GM19438 (cell line): ENCODE results near the gene KCTD6.

Experiments
- ATAC-seq: cut with Tn5 transposase; IDR thresholded peaks from one replicate; pipeline ENCODE4 v1.9.1; 2021; ENCODE audit warnings: low read depth; ENCODE audit not compliant: unreplicated experiment

The KCTD6 gene

DNA sequence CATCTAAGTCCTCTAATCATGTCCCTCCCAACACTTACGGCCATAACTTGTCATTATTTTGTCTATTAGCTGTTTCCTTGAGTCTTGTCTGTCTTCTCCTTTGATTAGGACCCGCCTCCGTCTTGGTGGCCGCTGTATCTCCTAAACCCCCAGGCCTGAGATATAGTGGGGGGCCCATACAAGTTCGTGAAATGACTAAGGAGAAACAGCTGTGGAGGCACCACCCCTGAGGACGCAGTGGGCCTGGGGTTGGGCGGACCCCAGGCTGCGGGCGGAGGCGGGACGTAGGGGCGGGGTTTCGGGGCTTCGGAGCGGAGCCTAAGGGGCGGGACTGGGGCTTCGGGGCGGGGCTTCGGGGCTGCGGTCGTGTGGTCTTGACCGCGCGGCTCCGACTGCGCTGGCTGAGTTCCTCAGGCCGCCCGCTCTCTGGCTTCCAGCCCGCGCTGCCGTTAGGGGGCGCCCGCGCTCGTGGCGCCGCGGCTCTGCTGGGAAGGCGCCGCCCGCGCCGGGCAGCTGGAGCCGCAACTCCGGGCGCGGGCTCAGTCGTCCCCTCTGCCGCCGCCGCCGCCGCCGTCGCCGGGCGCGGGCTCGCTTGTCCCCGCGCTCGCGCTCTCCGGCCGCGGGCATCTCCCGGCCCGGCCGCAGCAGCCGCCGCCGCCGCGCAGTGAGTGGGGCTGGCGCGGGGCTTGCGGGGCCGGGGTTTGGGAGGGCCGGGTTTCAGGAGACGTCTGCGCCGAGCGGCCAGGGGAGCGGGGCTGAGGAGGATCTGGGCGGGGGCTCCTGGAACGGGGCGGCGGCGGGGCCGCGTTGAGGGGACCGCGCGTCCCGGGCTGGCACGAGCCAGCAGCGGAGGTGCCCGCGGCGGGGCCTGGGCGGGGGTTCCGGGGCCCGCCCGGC, at the start of gene KCTD6:
Gene KCTD6 (plus strand): TSS at position 591 of the 897 bp plus-strand sequence. CDS start 6,660 bp downstream, outside the sequence.
- ATAC-seq: peak; percentile 92

DNA sequence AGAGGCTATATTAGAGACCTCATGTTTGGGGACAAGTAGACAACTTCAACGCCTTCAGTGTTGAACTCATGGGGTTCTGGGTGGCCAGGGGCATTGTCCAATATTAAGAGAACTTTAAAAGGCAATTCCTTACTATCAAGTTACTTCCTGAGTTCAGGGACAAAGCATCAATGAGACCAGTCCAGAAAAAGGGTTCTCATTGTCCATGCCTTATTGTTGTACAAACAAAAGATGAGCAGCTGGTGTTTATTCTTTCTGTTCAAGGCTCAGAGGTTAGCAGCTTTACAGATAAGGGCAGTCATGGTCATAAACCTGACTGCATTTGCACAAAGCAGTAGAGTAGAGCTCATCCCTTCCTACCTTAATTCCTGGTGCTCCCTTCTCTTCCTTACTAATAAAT, 39.7 kb upstream of the KCTD6 start:
- no peak for ATAC-seq

DNA sequence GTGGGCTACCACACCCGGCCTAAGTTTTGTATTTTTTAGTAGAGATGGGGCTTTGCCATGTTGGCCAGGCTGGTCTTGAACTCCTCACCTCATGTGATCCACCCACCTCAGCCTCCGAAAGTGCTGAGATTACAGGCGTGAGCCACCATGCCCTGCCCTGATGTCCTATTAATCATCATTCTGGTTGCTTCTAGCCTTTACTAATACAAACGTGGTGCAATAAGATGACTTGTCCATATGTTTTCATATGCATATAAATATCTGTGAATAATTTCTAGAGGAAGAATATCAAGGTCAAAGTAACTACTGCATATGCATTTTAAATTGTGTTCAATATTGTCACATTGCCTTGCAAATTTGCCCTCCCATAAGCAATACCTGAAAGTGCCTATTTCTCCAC, 32.7 kb upstream of the KCTD6 start:
- no peak for ATAC-seq

DNA sequence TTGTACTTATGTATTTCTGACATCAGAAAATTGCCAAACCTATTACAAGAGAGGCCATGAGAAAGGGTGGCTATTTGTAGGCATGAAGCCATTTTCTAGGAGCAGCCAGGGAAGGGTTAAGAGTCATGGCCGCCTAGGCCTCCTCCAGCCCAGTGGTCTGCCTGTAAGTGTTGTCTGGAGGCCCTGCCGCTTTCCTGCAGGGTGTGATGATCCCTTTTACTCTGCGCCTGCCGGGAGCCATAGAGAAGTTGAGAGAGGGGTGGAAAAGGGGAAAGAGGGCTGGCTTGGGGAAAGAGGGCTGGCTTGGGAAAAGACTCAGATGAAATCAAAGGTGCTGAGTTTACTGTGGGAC, 29.1 kb upstream of the KCTD6 start:
- ATAC-seq: no peak

DNA sequence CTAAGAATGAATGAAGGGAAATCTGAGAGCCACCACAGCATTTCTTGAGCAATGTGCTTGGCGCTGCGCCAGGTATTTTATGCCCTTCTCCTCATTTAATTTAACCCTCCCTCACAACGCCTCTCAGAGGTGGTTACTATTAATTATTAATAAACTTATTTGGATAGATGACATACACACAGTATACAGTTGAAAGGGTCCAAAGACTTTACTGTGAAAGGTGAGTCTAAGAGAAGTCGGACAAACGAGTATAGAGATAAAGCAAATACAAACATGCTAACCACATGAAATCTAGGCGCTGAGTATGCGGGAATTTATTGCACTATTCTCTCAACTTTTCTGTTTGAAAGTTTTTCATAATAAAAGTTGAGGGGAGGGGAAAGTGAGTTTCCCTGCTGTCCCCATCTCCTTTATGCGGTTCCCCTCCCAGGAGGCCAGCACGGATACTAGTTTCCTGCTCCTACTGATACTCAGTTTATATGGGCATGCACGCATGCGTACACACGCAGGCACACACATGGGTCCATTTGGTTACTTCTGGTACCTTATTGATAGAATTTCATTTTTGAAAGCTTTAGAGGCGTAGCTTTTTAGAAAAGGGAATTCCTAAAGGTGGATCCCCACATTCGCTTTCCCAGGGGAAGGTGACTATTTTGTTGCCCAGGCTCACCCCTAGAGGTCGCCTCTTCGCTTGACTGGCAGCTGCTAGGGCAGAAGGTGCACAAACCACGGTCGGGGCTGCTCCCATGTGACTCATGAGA, 28.5 kb upstream of the KCTD6 start:
- ATAC-seq: no peak

DNA sequence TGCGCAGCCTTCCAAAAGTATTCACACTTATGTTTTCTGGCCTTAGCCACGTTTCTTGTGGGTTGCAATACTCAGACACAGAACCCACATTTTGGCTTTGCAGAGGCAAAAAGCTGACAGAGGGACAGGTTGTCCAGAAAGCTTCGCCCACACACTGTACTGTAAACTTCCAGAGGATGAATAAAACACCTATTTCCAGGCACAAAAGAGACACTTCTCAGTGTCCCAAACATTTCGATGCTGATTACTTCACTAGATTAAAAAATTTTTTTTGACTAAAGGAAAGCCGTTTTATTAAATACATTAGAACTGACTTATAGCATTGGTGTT, 28.0 kb upstream of the KCTD6 start:
- no peak for ATAC-seq

DNA sequence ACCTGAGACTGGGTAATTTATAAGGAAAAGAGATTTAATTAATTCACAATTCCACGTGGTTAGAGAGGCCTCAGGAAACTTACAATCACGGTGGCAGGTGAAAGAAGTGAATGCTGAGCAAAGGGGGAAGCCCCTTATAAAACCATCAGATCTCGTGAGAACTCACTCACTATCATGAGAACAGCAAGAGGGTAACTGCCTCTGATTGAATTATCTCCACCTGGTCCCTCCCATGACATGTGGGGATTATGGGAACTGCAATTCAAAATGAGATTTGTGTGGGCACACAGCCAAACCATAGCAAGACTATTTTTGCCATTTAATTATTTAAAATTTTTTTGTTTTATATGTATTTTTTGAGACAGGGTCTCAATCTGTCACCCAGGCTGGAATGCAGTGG, 27.0 kb upstream of the KCTD6 start:
- no peak for ATAC-seq

DNA sequence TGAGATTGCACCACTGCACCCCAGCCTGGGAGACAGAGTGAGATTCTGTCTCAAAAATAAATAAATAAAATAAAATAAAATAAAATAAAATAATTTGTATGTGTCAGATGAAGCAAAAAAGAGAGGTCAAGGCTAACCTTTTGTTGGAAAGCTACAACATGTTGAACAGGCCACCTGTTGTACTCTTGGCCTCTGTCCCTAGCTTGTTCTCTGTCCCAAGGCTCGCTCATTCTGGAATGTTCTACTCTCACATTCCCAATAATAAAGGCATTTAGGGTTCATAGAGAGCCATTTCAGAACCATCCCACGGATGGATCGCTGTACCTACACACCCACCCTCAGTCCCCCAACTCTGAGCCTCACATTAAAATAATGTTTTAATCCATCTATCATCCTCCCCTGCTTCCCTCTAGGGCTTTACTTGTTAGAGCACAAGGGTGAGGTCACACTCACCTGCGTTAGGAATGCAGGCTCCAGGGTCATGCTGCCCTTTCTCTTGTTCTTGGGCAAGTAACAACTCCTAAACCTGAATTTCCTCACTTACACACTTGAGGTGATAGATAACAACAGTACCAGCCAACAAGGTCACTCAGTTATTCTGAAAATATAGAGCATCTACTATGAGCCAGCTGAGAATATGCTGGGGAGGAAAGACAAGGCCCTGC, 24.9 kb upstream of the KCTD6 start:
- ATAC-seq: no peak

DNA sequence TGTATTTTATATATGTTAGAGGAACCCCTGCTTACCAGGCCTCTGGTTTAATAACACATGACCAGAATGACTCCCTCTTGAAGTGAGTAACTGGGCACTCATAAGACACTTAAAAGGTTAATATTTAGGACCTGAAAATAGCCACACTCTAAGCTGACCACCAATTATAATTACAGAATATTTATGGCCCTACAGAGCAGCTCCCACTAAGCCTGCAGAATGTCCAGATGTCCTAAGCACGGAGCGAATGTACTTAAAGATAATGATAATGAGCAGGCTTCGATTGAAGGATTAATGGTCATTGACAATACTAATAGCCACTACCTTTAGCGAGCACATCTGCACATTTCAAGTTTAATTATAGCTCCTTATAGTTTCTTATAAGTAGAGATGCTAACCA, 22.8 kb upstream of the KCTD6 start:
- ATAC-seq: no peak

DNA sequence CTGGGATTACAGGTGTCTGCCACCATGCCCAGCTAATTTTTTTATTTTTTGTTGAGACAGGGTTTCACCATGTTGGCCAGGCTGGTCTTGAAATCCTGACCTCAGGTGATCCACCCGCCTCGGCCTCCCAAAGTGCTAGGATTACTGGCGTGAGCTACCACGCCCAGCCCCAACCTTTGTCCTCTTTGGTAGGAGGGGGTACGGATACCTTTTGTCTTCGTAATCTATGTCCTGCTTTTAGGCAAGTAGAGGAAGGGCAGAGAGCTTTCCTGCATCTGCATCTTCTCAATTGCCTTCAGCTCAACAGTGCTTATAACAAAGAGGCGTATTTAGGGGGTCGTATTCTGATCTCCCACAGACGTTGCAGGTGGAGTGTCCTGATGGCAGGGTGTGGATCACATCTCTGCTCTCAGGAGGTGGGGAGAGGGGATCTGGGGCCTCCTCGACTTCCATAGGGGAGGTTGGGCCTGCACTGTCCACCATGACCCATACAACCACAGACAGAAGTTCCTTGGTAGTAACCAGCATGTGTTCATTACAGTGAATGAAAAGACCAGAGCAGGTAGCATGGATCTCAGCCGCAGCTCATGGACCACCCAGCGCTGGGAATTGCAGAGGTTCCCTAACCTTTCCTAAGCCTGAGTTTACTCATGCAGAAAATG, 21.4 kb upstream of the KCTD6 start:
- ATAC-seq: no peak

DNA sequence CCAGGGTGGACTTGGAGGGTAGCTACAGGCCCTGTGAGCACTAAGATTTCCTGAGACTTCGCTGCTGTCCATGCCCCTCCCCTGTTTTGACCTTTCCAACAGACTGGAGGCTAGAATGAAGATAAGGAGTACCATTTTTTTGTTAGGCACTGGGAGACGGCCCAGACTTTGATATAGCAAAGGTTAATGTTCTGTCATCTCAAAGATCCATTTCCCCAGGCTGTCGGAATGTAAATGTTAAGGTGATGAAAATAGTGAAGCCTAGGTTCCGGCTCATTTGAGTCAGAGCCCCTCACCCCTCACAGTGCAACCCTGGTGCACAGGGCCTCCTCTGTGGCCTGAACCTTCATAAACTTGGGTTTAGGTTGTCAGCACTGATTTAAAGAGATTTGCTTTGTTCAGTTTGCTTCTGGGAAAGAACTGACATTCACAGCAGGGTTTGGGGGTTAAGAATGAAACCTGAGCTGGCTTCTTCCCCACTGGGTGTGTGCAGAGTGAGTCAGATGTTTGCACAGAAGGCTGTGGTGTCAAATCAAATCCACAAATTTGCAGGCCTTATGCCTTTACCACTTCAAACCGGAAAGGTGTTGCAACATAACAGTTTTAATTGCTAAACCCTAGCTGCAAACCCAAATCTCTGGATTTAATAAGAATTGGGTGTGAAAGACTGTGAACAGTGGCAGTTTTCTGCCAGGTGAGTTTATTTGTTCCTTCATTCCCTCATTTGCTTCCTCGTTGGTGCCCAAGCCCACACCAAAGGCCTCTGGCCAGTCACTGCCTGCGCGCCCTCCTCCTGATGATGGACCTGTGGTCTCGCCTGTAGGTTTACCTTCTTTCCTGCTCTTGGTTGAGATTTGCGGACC, 20.6 kb upstream of the KCTD6 start:
- ATAC-seq: no peak

DNA sequence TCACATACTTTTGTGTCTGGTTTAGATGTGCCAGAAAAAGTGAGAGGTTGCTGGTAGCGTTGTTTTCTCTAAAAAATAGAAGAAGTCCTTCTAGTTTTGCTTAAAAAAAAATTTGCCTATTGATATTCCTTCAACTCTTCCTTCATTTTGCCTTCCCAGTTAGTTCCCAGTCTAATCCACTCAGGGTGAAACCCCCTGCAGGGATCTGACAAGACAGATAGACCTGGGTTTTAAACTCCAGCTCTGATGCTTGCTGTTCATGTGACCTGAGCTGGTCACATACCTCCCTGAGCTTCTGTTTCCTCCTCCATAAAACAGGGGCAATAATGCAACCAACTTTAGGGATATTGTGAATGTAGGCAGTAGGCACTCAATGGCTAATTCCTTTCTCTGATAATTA, 18.6 kb upstream of the KCTD6 start:
- no peak for ATAC-seq

DNA sequence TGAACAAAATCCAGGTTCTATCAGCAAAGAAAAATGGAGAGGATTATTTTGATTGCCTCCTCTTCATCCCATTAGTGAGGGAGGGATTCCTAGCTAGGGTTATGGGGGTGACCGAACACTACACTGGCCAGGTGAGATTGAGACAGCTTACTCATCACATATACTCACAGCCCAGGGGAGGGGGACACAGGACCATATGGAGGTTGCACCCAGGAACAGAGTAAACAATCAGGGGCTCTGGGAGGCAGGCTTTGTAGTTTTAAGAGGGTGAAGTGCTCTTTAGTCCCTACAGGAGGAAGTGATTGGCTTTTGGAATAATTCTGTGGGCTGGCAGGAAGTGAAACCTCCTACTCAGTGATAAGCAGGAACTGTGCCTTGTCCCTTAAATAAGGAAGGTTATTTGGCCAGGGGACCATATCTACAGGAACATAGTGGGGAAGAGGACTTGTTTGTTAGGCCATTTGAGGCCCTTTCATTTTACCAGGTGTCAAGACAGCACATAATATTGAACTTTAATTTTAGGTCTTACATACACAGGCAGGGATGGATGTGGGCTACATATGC, 17.5 kb upstream of the KCTD6 start:
- ATAC-seq: no peak

DNA sequence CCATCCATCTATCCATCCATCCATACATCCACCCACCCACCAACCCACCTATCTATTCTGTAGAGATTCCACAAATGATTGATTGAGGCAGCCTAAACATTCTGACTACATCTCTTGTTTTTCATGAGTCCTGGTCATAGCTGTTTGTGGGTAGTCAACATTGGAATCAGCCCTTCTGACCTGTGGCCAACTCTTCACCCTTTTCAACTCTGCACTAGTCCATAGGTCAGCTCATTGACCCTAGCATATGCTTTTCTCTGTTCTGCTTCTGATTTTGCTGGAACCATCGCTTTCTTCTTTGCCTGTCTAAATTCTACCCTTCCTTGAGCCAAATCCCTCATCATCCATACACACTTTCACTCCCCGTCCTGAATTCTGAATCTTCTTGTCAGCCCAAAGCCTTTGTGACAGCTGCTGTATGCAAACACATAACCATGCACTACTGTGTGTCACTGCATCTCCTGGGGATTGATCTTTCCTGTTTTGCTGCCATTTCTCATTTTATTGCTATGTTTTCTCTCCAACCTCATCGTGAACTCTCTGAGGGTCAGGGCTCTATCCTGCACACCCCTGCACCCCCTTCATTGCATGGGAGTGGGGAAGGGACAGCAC, 16.8 kb upstream of the KCTD6 start:
- ATAC-seq: no peak

DNA sequence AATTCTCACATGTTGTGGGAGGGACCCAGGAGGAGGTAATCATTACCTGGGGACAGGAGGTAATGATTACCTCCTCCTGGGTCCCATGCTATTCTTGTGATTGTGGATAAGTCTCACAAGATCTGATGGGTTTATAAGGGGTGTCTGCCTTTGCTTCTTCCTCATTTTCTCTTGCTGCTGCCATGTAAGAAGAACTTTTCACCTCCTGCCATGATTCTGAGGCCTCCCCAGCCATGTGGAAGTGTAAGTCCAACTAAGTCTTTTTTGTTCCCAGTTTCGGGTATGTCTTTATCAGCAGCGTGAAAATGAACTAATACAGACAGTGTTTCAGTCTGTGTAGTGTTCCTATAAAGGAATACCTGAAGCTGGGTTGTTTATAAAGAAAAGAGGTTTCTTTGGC, 13.1 kb upstream of the KCTD6 start:
- no peak for ATAC-seq

DNA sequence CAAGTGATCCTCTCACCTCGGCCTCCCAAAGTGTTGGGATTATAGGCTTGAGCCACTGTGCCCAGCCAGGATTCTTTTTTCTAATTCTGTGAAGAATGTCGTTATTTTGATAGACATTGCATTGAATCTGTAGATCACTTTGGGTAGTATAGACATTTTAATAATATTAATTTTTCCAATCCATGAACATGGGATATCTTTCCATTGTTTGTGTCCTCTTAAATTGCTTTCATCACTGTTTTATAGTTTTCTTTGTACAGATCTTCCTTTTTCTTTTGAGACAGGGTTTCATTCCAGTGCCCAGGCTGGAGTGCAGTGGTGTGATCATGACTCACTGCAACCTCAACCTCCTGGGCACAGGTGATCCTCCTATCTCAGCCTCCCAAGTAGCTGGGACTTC, 11.6 kb upstream of the KCTD6 start:
- no peak for ATAC-seq

DNA sequence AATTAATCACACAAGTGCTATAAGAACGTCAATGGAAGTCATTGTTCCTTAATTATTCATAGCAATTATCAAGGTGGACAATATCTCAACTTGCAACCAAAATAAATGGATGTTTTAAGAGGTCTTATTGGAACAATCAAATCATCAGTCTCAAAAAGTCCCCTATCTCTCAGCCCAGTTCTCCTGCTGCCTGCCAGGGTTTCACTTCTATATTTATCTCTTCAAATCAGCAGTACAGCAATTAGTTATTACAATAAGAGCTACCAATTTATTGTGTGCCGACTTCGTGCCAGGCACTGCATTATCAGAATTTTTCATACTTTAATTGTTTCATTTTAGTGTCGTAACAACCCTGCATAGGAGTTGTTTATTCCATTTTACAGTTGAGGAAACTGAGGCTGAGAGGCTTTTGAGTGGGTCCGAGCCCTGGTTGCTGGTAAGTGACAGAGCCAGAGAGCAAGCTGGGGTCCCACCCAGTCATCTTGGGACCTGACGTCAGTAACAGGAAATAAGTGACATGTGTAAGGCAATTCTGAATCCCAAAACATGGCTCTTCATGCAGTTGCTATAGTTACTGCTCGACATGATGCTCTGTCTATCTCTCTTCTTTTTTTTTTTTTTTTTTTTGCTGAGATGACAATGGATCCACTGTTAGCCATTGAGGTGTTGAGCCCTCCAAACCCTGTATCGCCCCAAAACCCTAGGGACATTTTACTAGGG, 8.8 kb upstream of the KCTD6 start:
- ATAC-seq: no peak

DNA sequence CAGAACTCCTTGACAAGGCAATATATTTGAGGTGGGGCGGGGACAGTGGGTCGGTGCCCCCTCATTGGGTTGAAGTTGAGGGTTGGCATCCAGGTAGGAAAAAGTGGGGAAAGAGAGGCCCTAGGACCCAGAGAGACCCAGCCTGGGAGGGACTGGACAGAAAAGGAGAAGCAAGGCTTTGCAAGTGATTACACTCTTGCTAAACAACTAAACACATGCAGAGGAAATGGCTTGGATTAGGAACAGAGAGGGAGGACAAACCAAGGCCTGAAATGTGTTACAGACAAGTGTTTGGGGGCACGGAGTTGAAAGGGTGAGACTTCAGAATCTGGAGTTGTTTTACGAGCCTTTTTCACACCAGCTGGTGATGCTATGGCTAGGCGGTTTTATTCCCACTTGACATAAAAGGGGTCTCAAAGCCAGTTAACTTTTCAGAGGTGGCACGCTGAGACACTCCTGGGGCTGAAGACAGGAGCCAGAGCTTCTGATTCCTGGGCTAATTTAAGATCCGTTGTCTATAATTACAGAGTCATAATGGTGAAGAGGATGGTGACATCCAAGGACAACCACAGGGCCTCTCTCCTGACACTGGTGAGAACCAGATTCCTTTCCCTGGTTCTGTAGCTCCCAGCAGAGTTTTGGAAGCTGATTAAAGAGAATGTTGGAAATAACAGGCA, 7.7 kb upstream of the KCTD6 start:
- no peak for ATAC-seq
